ENCODE measurements around the gene CD69.

- no peak for TF ChIP-seq CTCF (IDR thresholded peaks at IDR 0.05)
- TF ChIP-seq POLR2AphosphoS5 (IDR thresholded peaks at IDR 0.05; ENCODE audit: low read depth, low read length), result no peak
- TF ChIP-seq REST (IDR thresholded peaks at IDR 0.05; ENCODE audit: insufficient read depth in 1 of 2, low read depth in 2 of 2, low read length in 1 of 2), result no peak
These were observed 39.3 kb upstream of the CD69 start for GRCh38 chr12:9799961-9800360.
